ENCODE results near the gene LPP. TPM values are rescaled to one million over a fixed set of nuclear protein-coding genes. Genes with fewer than 3 reads are reported as not detected.
A peak's percentile ranks its signal among the peaks of the same experiment; 100 is the strongest.

LPP gene
- total and polyA plus RNA-seq, 4 donors, result 11.1 to 219 (median 66.5) TPM

DNA sequence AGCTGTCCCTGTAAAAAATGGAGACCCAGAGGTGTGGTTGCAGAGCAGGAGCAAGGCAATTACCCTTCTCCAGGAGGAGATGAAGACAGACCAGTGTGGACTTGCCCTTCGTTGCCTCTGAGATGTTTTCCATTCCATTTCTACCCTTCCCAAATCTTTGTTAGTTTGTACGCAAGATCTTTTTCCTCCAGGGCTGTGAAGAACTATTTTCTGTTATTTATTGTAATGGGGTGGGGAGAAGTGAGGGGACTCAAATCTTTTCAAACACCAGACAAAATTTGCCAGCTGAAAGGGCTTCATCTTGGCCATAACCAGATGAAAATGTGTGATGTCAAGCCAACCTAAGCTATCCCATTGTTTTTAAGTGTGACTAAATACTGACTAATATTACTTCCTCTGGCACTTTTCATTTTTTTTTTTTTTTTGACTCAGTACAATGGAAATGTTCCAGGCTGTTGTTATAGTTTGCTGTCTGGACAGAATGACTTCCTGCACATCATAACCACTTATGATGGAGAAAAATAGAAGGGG, 746.5 kb downstream of the LPP start:
- no peak overlapping the region for H3K9ac ChIP-seq (ENCODE audit: insufficient read depth in 1 of 2, low read length in 2 of 2)

GRCh38 chr3:188901126-188901525, 747.2 kb downstream of the LPP start:
- no peak for ATAC-seq (ENCODE audit: insufficient read depth, low FRiP score)
- Histone ChIP-seq H3K4me3 (no peak overlapping the region), H3K36me3 (ENCODE audit: control insufficient read depth in 4 of 4, insufficient read depth in 4 of 4, low read length in 4 of 4) (no peaks in the 10 kb centered on the region), H3K4me1 (ENCODE audit: control insufficient read depth in 5 of 5, insufficient read depth in 5 of 5, low read length in 5 of 5) (peaks cover 0 to 18% (median 10%) of the 10 kb centered on the region in 5 donors), H3K9ac (ENCODE audit: insufficient read depth in 1 of 2, low read length in 2 of 2) (no peak overlapping the region), H3K27ac (ENCODE audit: low read depth in 1 of 2, low read length in 1 of 2) (peak overlapping the region; percentile 43 to 85), H3K9me3 (ENCODE audit: control insufficient read depth in 4 of 4, insufficient read depth in 3 of 4, low read length in 3 of 4) (no peaks in the 10 kb centered on the region), H3K27me3 (ENCODE audit: control insufficient read depth in 3 of 3, insufficient read depth in 3 of 3, low read length in 2 of 3) (no peaks in the 10 kb centered on the region)
- 60 to 72% methylated on average over 6 of the region's 6 CpGs for WGBS, 2 donors
- TF ChIP-seq, protein P1, sequence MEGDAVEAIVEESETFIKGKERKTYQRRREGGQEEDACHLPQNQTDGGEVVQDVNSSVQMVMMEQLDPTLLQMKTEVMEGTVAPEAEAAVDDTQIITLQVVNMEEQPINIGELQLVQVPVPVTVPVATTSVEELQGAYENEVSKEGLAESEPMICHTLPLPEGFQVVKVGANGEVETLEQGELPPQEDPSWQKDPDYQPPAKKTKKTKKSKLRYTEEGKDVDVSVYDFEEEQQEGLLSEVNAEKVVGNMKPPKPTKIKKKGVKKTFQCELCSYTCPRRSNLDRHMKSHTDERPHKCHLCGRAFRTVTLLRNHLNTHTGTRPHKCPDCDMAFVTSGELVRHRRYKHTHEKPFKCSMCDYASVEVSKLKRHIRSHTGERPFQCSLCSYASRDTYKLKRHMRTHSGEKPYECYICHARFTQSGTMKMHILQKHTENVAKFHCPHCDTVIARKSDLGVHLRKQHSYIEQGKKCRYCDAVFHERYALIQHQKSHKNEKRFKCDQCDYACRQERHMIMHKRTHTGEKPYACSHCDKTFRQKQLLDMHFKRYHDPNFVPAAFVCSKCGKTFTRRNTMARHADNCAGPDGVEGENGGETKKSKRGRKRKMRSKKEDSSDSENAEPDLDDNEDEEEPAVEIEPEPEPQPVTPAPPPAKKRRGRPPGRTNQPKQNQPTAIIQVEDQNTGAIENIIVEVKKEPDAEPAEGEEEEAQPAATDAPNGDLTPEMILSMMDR (IDR thresholded peaks at IDR 0.05; ENCODE audit: control extremely low read depth, extremely low read depth), result no peak
- DNase-seq, result no peak

More for the DNA sequence above, 746.5 kb downstream of the LPP start:
- TF ChIP-seq, protein P1 (IDR thresholded peaks at IDR 0.05; ENCODE audit: control extremely low read depth, extremely low read depth), result no peak
- Histone ChIP-seq H3K27ac (ENCODE audit: low read depth in 1 of 2, low read length in 1 of 2) (peak overlapping the region; percentile 65 to 81), H3K4me3 (no peak overlapping the region), H3K27me3 (ENCODE audit: control insufficient read depth in 3 of 3, insufficient read depth in 3 of 3, low read length in 2 of 3) (no peaks in the 10 kb centered on the region), H3K4me1 (ENCODE audit: control insufficient read depth in 5 of 5, insufficient read depth in 5 of 5, low read length in 5 of 5) (peaks cover 0 to 18% (median 10%) of the 10 kb centered on the region in 5 donors), H3K9me3 (ENCODE audit: control insufficient read depth in 4 of 4, insufficient read depth in 3 of 4, low read length in 3 of 4) (no peaks in the 10 kb centered on the region), H3K36me3 (ENCODE audit: control insufficient read depth in 4 of 4, insufficient read depth in 4 of 4, low read length in 4 of 4) (no peaks in the 10 kb centered on the region)
- 60 to 69% methylated on average over 2 of the region's 2 CpGs for WGBS, 2 donors
- DNase-seq (peak in 2 of 3 donors; percentile 59 to 66), ATAC-seq (ENCODE audit: insufficient read depth, low FRiP score) (peak; percentile 63)

DNA sequence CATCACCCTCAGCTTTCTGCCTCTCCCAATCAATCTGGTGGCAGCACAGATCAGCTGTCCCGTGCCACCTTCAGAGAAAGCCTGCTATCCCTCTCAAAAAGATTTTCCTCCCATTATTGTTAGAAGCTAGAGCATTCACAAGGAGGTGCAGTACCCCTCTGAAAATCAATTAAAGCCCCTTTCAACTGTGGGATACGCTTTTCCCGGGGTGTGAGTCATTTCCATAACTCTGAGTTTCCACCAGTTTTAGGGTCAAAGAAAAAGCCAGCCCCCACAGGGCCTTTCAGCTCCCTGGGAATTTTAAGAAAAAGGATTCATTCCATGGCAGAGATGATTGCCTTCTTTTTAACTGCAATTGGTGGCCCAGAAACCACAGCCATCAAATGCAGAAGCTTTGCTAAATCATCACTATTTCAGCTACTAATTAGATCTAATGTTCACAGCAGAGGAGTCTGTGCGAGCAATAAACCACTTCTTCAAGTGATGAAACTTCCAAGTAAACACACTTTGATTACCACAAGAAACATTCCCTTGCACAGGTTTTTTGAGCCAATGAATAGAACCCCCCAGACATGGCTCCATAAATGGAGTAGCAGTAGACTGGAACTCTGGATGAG, 747.8 kb downstream of the LPP start:
- no peaks in the 10 kb centered on the region for H3K36me3 ChIP-seq (ENCODE audit: control insufficient read depth in 4 of 4, insufficient read depth in 4 of 4, low read length in 4 of 4)
- H3K9me3 ChIP-seq (ENCODE audit: control insufficient read depth in 4 of 4, insufficient read depth in 3 of 4, low read length in 3 of 4), result no peaks in the 10 kb centered on the region
- ATAC-seq (ENCODE audit: insufficient read depth, low FRiP score), result no peak
- H3K27ac ChIP-seq (ENCODE audit: low read depth in 1 of 2, low read length in 1 of 2), result peak overlapping the region in 1 of 2 donors; percentile 85
- H3K4me3 ChIP-seq, result no peak overlapping the region
- H3K27me3 ChIP-seq (ENCODE audit: control insufficient read depth in 3 of 3, insufficient read depth in 3 of 3, low read length in 2 of 3), result no peaks in the 10 kb centered on the region
- peaks cover 0 to 18% (median 10%) of the 10 kb centered on the region in 5 donors for H3K4me1 ChIP-seq (ENCODE audit: control insufficient read depth in 5 of 5, insufficient read depth in 5 of 5, low read length in 5 of 5)
- DNase-seq, result no peak
- H3K9ac ChIP-seq (ENCODE audit: insufficient read depth in 1 of 2, low read length in 2 of 2), result no peak overlapping the region
- 83% methylated on average over 4 of the region's 4 CpGs for WGBS, 2 donors
- TF ChIP-seq, protein P1 (IDR thresholded peaks at IDR 0.05; ENCODE audit: control extremely low read depth, extremely low read depth), result no peak
